ENCODE measurements around the gene PPP4C.

The PPP4C gene

GRCh38 chr16:30083216-30084055 is 7.6 kb downstream of the PPP4C start:
- DNase-seq = no peak

DNA sequence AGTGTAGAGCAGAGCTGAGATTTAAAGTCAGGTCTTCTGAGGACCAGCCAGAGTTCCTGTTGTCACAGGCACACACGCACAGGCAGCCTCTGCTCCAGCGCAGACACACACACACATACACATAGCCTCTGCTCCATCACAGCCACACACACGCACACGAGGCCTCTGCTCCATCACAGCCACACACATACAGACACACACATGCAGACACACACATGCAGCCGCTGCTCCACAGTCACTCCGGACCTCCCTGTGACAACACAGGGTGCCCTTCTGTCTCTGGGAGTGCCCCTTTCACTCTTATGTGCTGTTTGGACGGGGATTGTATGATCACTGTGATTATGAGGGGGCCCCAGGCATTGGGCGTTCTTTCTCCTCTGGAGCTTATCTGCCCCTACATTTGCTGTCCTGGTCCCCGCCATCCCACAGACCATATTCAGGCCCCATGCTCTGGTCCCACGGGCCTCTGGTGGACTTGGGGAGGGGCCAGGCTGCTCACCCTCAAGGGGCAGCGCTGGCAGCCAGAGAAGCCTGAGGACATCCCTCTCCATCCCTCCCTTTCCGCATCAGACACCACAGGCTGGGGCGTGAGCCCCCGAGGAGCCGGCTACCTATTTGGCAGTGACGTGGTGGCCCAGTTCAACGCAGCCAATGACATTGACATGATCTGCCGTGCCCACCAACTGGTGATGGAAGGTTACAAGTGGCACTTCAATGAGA is 8.5 kb downstream of the PPP4C start:
- no peak for DNase-seq

GRCh38 chr16:30084816-30085159 is 9.0 kb downstream of the PPP4C start:
- DNase-seq = no peak

- DNase-seq = no peak
Observed at GRCh38 chr16:30085247-30085646, 9.5 kb downstream of the PPP4C start.

DNA sequence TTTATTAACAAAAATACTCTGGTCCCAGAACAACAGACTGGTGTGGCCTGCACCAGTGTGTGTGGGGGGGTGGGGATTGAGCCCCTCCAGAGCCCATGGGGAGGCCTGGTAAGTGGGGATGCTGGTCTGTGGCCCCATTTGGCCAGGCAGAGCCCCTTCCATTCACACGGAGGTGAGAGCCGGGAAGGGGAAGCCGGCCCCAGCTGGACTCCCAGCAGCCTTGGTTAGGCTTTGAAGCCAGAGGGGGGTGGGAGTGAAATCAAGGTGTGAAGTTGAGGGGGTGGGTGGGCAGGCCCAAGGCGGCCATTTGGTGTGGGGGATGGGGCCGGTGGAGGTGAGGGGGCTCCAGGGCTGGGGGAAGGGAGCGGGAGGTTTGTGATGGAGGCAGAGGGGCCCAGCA is 10.0 kb downstream of the PPP4C start:
- DNase-seq = no peak

DNA sequence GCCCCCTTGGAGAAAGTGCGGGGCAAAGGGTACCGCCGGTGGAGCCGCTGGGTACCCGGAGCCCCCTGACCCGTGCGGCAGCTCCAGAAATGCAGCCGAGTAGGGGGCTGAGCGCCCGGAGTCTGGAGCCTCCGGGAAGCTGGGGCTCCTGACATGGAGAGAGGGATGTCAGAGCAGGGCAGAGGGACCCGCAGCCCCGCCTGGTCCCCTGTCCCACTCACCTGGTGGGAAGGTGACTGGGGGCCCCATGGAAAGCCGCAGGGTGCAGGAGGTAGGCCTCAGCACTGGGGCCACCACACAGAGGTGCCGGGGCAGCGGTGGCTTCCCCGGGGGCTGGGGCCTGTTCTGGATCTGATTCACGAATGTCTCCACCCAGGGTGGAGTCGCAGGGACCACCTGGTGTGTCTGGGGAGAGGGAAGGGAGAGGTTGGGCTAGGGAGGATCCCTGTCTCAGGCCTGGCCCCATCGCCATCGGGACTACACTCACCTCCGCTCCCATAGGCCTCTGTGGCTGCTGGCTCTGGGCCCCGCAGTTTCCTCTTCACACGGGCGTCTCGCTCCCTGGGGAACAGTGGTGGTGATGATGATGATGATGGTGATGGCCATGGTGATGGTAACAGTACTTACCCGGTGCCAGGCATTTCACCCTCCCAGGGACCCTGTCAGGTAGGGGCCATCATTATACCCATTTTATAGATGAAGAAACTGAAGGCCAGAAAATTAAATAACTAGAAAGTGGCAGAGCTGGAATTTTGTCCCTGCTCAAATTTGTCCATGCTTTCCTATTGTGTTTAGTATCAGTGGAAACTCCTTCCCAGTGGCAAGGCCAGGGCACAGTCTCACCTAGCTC is 10.7 kb downstream of the PPP4C start:
- DNase-seq = no peak

DNA sequence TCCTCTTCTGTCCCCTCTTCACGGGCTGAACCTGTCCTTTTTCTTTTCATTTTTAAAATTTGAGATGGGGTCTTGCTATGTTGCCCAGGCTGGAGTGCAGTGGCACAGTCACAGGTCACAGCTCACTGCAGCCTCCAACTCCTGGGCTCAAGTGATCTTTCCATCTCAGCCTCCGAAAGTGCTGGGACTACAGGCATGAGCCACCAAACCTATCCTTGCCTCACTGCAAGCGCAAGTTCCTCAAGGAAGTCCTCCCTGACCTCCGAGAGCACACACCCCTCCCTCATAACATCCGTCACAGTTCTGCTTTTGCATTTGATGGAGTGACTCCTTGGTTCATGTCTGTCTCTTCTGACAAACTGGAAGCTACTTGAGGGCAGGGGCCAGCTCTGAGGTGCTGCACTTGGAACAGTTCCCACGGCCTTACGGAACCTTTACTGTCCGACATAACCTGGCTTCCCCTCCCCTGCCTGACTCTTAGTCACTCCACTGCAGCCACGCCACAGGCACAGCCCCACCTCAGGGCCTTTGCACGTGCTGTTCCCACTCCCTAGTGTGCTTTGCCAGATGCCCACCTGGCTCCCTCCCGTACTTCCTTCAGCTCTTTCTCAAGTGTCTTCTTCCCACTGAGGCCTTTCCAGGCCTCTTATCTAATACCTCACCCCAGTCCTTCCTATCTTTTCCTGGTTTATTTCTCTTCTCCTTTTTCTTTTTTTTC is 11.5 kb downstream of the PPP4C start:
- DNase-seq = peak; percentile 87

DNA sequence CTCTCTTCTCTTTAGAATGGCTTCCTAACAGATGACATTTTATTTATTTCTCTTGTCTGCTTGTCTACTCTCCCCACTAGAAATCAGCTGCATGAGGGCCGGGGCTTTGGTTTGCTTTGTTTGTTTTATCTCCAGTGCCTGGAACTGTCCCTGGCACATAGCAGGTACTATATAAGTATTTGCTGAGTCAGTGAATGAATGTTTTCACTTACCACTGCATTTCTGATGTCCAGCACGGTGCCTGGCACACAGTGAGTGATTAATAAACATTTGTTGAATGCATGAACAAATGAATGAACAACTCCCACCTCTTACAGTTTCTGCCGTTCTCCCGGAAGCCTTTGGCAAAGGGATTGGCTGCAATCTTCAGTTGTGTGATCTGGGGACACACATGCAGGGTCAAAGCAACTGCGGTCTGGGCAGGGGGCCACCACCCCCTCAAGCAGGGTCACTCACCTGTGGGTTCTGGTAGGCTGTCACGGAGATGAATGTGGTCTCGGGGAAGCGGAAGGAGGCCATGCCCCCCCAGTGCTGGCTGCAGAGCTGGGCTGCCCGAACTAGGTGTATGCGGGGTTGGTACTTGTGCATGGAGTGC is 12.5 kb downstream of the PPP4C start:
- DNase-seq = no peak

DNA sequence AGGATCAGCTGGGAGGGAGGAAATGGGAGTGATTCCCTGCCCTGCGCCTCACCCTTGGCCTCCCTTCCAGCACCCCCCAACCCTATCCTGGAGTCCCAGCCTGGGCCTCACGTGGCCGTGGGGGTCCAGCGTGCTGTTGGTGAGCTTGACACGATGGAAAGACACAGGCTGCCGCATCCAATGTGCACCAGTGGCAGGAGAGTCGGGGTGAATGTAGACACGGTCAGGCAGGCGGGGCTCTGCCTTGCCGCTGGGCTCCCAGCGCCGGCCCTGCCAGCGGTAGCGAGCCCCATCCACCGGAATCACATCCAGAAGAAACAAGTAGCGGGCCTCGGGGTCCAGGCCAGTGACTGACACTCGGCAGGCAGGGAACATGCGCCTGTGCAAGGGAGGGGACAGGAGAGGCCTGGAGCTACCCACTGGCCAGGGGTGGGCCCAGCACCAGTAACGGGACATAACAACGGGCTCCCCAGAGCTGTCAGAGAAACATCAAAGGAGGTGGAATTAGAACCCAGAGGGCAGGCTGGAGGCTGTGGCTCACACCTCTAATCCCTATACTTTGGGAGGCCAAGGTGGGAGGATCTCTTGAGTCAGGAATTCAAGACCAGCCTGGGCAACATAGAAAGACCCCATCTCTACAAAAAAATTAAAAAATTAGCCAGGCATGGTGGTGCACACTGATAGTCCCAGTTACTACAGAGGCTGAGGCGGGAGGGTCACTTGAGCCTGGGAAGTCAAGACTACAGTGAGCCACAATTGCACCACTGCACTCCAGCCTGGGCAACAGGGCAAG is 13.2 kb downstream of the PPP4C start:
- no peak for DNase-seq

GRCh38 chr16:30090610-30091331 is 15.0 kb downstream of the PPP4C start:
- no peak for DNase-seq

- peak; percentile 97 for DNase-seq
Observed at GRCh38 chr16:30091474-30092372, 15.9 kb downstream of the PPP4C start, which contains the start of gene TBX6. Gene TBX6, minus strand, starts transcription at chr16:30091924. Its CDS starts 731 bp downstream, at chr16:30091193.

DNA sequence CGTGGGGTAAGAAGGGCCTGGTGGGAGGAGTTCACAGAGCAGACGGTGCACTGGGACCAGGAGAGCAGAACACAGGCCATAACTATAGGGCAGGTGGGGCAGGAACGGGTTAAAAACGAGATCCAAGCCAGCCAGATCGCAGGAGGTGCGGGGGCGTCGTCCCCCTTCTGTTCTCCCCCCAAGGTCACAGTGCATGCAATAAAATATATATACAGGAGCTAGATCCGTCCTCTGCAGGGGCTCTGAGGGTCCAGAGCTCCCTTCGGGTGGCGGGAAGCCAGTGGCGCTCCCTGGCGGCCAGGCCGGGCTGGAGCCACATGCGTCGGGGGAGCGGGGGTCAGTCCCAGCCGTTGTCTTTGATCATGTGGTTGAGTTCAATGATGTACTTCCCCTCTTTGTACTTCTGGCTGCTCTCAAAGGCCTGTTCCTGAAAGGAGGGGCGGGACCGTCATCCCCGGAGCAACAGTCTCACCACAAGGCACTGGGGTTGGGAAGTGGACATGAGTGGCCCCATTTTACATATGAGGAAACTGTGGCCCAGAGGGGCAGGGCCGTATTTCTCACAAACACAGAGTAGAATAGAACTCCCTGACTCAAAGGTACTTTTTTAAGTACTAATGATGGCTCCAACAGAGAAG is 16.7 kb downstream of the PPP4C start:
- DNase-seq = peak; percentile 97

DNA sequence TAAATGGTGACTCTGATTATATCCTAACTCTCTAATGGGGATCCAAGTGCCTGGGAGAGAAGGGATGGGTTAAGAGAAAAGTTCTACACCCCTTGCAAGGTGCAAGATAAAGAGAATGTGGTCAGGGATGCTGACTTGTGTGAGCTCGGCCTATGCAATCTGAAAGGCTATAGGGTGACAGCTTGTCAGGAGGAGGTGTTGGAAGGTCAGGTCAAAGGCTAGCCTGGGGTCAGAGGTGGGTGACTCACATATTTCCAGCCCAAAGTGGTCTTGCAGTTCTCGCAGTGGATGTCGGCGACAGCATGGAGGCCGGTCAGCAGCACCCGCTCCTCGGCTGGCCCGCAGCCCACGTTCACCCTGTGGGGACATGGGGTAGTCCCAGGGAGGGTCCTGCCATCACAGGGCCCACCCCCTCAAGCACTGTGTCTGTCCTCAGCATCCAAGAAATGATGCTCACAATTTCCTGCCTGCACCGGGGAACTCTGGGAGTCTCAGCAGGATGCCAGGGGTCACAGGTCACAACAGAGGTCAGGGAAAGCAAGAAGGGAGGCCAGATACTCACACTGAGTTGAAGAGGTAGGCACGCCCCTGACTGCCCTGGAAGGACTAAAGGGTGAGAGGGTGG is 18.9 kb downstream of the PPP4C start:
- no peak for DNase-seq

- no peak for DNase-seq
Observed at GRCh38 chr16:30095166-30096078, 19.6 kb downstream of the PPP4C start.

DNA sequence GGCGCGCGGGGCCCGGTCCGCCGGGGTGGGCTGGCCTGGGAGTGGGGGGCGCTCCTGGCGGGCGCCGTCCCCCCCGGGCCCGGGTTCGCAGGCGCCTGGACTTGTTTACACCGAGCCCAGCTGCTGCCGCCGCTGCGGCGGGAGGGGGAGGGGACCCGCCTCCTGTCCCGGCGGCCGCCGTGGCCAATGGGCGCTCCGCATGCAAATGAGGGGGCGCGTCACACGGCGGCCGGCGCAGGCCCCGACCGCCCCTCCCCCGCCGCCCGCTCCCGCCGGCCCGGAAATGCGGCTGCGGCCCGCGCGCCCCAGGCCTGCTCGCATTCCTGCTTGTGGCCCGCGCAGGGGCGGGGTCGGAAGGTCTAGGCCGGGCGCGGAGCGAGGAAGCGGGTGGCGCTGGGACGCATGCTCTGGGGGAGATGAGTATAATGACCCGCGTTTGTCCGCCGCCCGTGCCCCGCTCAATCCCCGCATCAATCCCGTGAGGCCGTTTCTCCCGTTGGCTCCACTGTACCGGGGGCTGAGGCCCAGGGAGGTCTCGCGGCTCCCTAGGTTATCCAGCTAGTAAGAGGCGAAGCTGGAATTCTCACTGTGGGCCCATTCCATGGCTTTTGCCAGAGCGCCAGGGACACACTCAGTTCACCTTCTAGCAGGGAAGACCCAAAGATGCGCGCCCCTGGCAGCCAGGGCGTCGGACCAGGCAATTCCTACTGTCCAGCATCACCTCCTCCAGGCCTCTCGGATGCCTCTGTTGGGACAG is 20.5 kb downstream of the PPP4C start, which contains the start of gene YPEL3:
YPEL3 (minus strand) TSS at position 109 of the 757 bp plus-strand sequence. CDS start 731 bp downstream, outside the sequence.
- peak; percentile 79 for DNase-seq

DNA sequence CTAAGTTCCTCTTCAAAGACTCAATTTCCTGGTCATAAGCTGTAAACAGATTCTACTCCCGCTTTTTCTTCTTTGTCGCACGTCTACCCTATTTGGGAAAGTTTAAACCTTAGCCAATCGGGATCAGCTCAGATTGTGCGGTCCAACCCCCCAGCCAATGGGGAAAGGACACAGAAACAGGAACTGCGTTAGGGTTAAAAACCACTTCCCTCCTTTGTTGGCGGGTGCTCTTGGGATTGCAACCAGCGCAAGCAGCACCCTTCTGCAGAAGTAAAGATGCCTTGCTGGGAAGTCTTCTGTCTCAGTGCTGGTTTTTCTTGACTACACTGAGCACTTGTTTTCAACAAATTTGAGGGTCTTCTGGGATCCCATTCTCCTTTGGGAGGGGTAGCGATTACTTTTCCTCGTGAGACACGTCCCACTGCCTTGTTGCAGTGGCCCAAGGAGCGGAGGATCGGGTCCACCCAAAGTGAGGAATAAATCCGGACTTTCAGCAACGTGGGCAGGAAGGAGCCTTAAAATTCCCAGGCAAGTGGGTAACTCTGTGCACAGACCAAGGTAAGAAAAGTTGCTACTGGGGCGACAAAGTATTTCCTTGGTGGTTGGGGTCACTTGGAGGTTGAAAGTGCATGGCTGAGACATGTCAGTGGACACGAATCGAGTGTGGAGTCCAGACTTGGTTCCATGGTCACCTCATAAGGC is 21.2 kb downstream of the PPP4C start:
- DNase-seq = peak; percentile 23

Data from suppressor macrophage treated with lipopolysaccharide for 4 hours (primary cell).